ENCODE results near the gene GRIA4.

The GRIA4 gene

GRCh38 chr11:105786741-105787140 is 176.9 kb downstream of the GRIA4 start:
- H3K36me3 ChIP-seq (ENCODE audit: control insufficient read depth, insufficient read depth, low read length) = no peaks in the 10 kb centered on the region
- H3K9me3 ChIP-seq (ENCODE audit: control insufficient read depth, insufficient read depth, low read depth, low read length) = no peaks in the 10 kb centered on the region
- H3K9ac ChIP-seq (ENCODE audit: low read length) = no peak overlapping the region
- H3K4me1 ChIP-seq (ENCODE audit: control insufficient read depth, insufficient read depth, low read length) = no peaks in the 10 kb centered on the region; the same call in 1 of the 2 replicates
- no peak overlapping the region; the same call in 1 of the 2 replicates for H3K27ac ChIP-seq (ENCODE audit: low read depth, low read length)
- H3K4me3 ChIP-seq (ENCODE audit: low read depth, low read length) = no peak overlapping the region
- no peaks in the 10 kb centered on the region for H3K27me3 ChIP-seq (ENCODE audit: control insufficient read depth, insufficient read depth, low read length)

GRCh38 chr11:105789579-105790420 is 179.9 kb downstream of the GRIA4 start:
- Histone ChIP-seq H3K4me1 (ENCODE audit: control insufficient read depth, insufficient read depth, low read length) (no peaks in the 10 kb centered on the region; the same call in 1 of the 2 replicates), H3K36me3 (ENCODE audit: control insufficient read depth, insufficient read depth, low read length) (no peaks in the 10 kb centered on the region), H3K9ac (ENCODE audit: low read length) (no peak overlapping the region), H3K27ac (ENCODE audit: low read depth, low read length) (no peak overlapping the region), H3K27me3 (ENCODE audit: control insufficient read depth, insufficient read depth, low read length) (no peaks in the 10 kb centered on the region), H3K4me3 (ENCODE audit: low read depth, low read length) (no peak overlapping the region), H3K9me3 (ENCODE audit: control insufficient read depth, insufficient read depth, low read depth, low read length) (no peaks in the 10 kb centered on the region)

- Histone ChIP-seq H3K4me3 (ENCODE audit: low read depth, low read length) (no peak overlapping the region), H3K27me3 (ENCODE audit: control insufficient read depth, insufficient read depth, low read length) (no peaks in the 10 kb centered on the region), H3K9me3 (ENCODE audit: control insufficient read depth, insufficient read depth, low read depth, low read length) (no peaks in the 10 kb centered on the region), H3K9ac (ENCODE audit: low read length) (no peak overlapping the region), H3K4me1 (ENCODE audit: control insufficient read depth, insufficient read depth, low read length) (no peaks in the 10 kb centered on the region; the same call in 1 of the 2 replicates), H3K27ac (ENCODE audit: low read depth, low read length) (no peak overlapping the region), H3K36me3 (ENCODE audit: control insufficient read depth, insufficient read depth, low read length) (no peaks in the 10 kb centered on the region)
Observed at GRCh38 chr11:105790840-105791239, 181.0 kb downstream of the GRIA4 start.

- no peak overlapping the region for H3K4me3 ChIP-seq (ENCODE audit: low read depth, low read length)
- H3K9me3 ChIP-seq (ENCODE audit: control insufficient read depth, insufficient read depth, low read depth, low read length) = no peaks in the 10 kb centered on the region
- no peaks in the 10 kb centered on the region for H3K4me1 ChIP-seq (ENCODE audit: control insufficient read depth, insufficient read depth, low read length)
- H3K27me3 ChIP-seq (ENCODE audit: control insufficient read depth, insufficient read depth, low read length) = no peaks in the 10 kb centered on the region
- no peaks in the 10 kb centered on the region for H3K36me3 ChIP-seq (ENCODE audit: control insufficient read depth, insufficient read depth, low read length)
- no peak overlapping the region for H3K9ac ChIP-seq (ENCODE audit: low read length)
- no peak overlapping the region for H3K27ac ChIP-seq (ENCODE audit: low read depth, low read length)
Observed at GRCh38 chr11:105793092-105793491, 183.2 kb downstream of the GRIA4 start.

GRCh38 chr11:105799263-105799662 is 189.4 kb downstream of the GRIA4 start:
- no peak overlapping the region for H3K9ac ChIP-seq (ENCODE audit: low read length)
- no peak overlapping the region for H3K27ac ChIP-seq (ENCODE audit: low read depth, low read length)
- H3K9me3 ChIP-seq (ENCODE audit: control insufficient read depth, insufficient read depth, low read depth, low read length) = no peaks in the 10 kb centered on the region
- peaks cover 7% of the 10 kb centered on the region; the same call in 1 of the 2 replicates for H3K4me1 ChIP-seq (ENCODE audit: control insufficient read depth, insufficient read depth, low read length)
- H3K27me3 ChIP-seq (ENCODE audit: control insufficient read depth, insufficient read depth, low read length) = no peaks in the 10 kb centered on the region
- no peak overlapping the region for H3K4me3 ChIP-seq (ENCODE audit: low read depth, low read length)
- H3K36me3 ChIP-seq (ENCODE audit: control insufficient read depth, insufficient read depth, low read length) = no peaks in the 10 kb centered on the region

- Histone ChIP-seq H3K9ac (ENCODE audit: low read length) (no peak overlapping the region), H3K9me3 (ENCODE audit: control insufficient read depth, insufficient read depth, low read depth, low read length) (no peaks in the 10 kb centered on the region), H3K27ac (ENCODE audit: low read depth, low read length) (no peak overlapping the region), H3K36me3 (ENCODE audit: control insufficient read depth, insufficient read depth, low read length) (no peaks in the 10 kb centered on the region), H3K27me3 (ENCODE audit: control insufficient read depth, insufficient read depth, low read length) (no peaks in the 10 kb centered on the region), H3K4me1 (ENCODE audit: control insufficient read depth, insufficient read depth, low read length) (peaks cover 7% of the 10 kb centered on the region; the same call in 1 of the 2 replicates), H3K4me3 (ENCODE audit: low read depth, low read length) (no peak overlapping the region)
Observed at GRCh38 chr11:105799728-105800462, 190.0 kb downstream of the GRIA4 start.

GRCh38 chr11:105802390-105802789 is 192.5 kb downstream of the GRIA4 start:
- Histone ChIP-seq H3K9me3 (ENCODE audit: control insufficient read depth, insufficient read depth, low read depth, low read length) (no peaks in the 10 kb centered on the region), H3K27me3 (ENCODE audit: control insufficient read depth, insufficient read depth, low read length) (no peaks in the 10 kb centered on the region), H3K4me3 (ENCODE audit: low read depth, low read length) (no peak overlapping the region), H3K4me1 (ENCODE audit: control insufficient read depth, insufficient read depth, low read length) (peaks cover 7% of the 10 kb centered on the region; the same call in 1 of the 2 replicates), H3K27ac (ENCODE audit: low read depth, low read length) (no peak overlapping the region), H3K9ac (ENCODE audit: low read length) (no peak overlapping the region), H3K36me3 (ENCODE audit: control insufficient read depth, insufficient read depth, low read length) (no peaks in the 10 kb centered on the region)

GRCh38 chr11:105811242-105811641 is 201.4 kb downstream of the GRIA4 start:
- Histone ChIP-seq H3K9ac (ENCODE audit: low read length) (no peak overlapping the region), H3K36me3 (ENCODE audit: control insufficient read depth, insufficient read depth, low read length) (no peaks in the 10 kb centered on the region), H3K4me3 (ENCODE audit: low read depth, low read length) (no peak overlapping the region), H3K9me3 (ENCODE audit: control insufficient read depth, insufficient read depth, low read depth, low read length) (no peaks in the 10 kb centered on the region), H3K27me3 (ENCODE audit: control insufficient read depth, insufficient read depth, low read length) (no peaks in the 10 kb centered on the region), H3K27ac (ENCODE audit: low read depth, low read length) (no peak overlapping the region), H3K4me1 (ENCODE audit: control insufficient read depth, insufficient read depth, low read length) (no peaks in the 10 kb centered on the region)

GRCh38 chr11:105821372-105821771 is 211.5 kb downstream of the GRIA4 start:
- Histone ChIP-seq H3K9me3 (ENCODE audit: control insufficient read depth, insufficient read depth, low read depth, low read length) (0 out of 2 replicates have a peak, but pooled peaks cover 2% of the 10 kb centered on the region), H3K4me1 (ENCODE audit: control insufficient read depth, insufficient read depth, low read length) (peaks cover 16% of the 10 kb centered on the region), H3K4me3 (ENCODE audit: low read depth, low read length) (peak overlapping the region; percentile 28; the same call in 1 of the 2 replicates), H3K27me3 (ENCODE audit: control insufficient read depth, insufficient read depth, low read length) (no peaks in the 10 kb centered on the region), H3K36me3 (ENCODE audit: control insufficient read depth, insufficient read depth, low read length) (no peaks in the 10 kb centered on the region), H3K27ac (ENCODE audit: low read depth, low read length) (no peak overlapping the region), H3K9ac (ENCODE audit: low read length) (no peak overlapping the region)

- H3K9ac ChIP-seq (ENCODE audit: low read length) = no peak overlapping the region
- peak overlapping the region; percentile 28; the same call in 1 of the 2 replicates for H3K4me3 ChIP-seq (ENCODE audit: low read depth, low read length)
- no peaks in the 10 kb centered on the region for H3K27me3 ChIP-seq (ENCODE audit: control insufficient read depth, insufficient read depth, low read length)
- no peak overlapping the region for H3K27ac ChIP-seq (ENCODE audit: low read depth, low read length)
- H3K4me1 ChIP-seq (ENCODE audit: control insufficient read depth, insufficient read depth, low read length) = peaks cover 16% of the 10 kb centered on the region
- H3K9me3 ChIP-seq (ENCODE audit: control insufficient read depth, insufficient read depth, low read depth, low read length) = 0 out of 2 replicates have a peak, but pooled peaks cover 2% of the 10 kb centered on the region
- H3K36me3 ChIP-seq (ENCODE audit: control insufficient read depth, insufficient read depth, low read length) = no peaks in the 10 kb centered on the region
Observed at GRCh38 chr11:105821781-105822180, 211.9 kb downstream of the GRIA4 start.

GRCh38 chr11:105823495-105824033 is 213.7 kb downstream of the GRIA4 start:
- Histone ChIP-seq H3K9me3 (ENCODE audit: control insufficient read depth, insufficient read depth, low read depth, low read length) (no peaks in the 10 kb centered on the region), H3K9ac (ENCODE audit: low read length) (no peak overlapping the region), H3K4me3 (ENCODE audit: low read depth, low read length) (no peak overlapping the region), H3K36me3 (ENCODE audit: control insufficient read depth, insufficient read depth, low read length) (no peaks in the 10 kb centered on the region), H3K27me3 (ENCODE audit: control insufficient read depth, insufficient read depth, low read length) (no peaks in the 10 kb centered on the region), H3K27ac (ENCODE audit: low read depth, low read length) (no peak overlapping the region), H3K4me1 (ENCODE audit: control insufficient read depth, insufficient read depth, low read length) (peaks cover 16% of the 10 kb centered on the region)

Data from HUES6 (cell line).